Colon (tissue), 2 donors: ENCODE measurements around the gene NSMCE1.

Experiments
- FAIRE-seq: peaks from 2 replicates; lab custom pipeline; 2012; peaks lifted over from hg19 to GRCh38; lab: Jason Lieb, UNC
- donor health status: control.
- donor health status: control.

NSMCE1 gene

GRCh38 chr16:27191352-27191924 lies 77.1 kb downstream of the NSMCE1 start:
- FAIRE-seq: no peak

- FAIRE-seq: no peak
Observed at GRCh38 chr16:27190316-27190871, 78.2 kb downstream of the NSMCE1 start.

GRCh38 chr16:27189335-27189972 lies 79.1 kb downstream of the NSMCE1 start:
- no peak for FAIRE-seq

GRCh38 chr16:27188633-27189032 lies 79.9 kb downstream of the NSMCE1 start:
- no peak for FAIRE-seq

- FAIRE-seq: no peak
Observed at GRCh38 chr16:27185776-27186130, 82.8 kb downstream of the NSMCE1 start.

GRCh38 chr16:27182906-27183405 lies 85.6 kb downstream of the NSMCE1 start:
- no peak for FAIRE-seq

GRCh38 chr16:27181019-27181790 lies 87.4 kb downstream of the NSMCE1 start:
- FAIRE-seq: no peak

GRCh38 chr16:27179500-27180072 lies 89.0 kb downstream of the NSMCE1 start:
- no peak for FAIRE-seq

GRCh38 chr16:27177031-27177774 lies 91.4 kb downstream of the NSMCE1 start:
- FAIRE-seq: no peak

- no peak for FAIRE-seq
Observed at GRCh38 chr16:27175888-27176287, 92.7 kb downstream of the NSMCE1 start.
